ENCODE data around the gene NEURL2. TPM values are rescaled to one million over a fixed set of nuclear protein-coding genes. Genes with fewer than 3 reads are reported as not detected.

The NEURL2 gene
- total RNA-seq, 2 donors from 2014 or later, result 1.5 to 2.1 TPM

GRCh38 chr20:45926731-45927070 is 35.7 kb upstream of the NEURL2 start:
- DNase-seq (no peak), ATAC-seq (no peak)
- Mint-ChIP-seq H3K27me3 (peaks cover 5% of the 10 kb centered on the region), H3K36me3 (ENCODE audit: low read depth) (peaks cover 1% of the 10 kb centered on the region), H3K4me3 (no peak overlapping the region), H3K27ac (no peak overlapping the region), H3K4me1 (peaks cover 13% of the 10 kb centered on the region)
- no peaks in the 10 kb centered on the region for H3K9me3 ChIP-seq (ENCODE audit: control insufficient read depth, low read length, poor library complexity, severe bottlenecking)

DNA sequence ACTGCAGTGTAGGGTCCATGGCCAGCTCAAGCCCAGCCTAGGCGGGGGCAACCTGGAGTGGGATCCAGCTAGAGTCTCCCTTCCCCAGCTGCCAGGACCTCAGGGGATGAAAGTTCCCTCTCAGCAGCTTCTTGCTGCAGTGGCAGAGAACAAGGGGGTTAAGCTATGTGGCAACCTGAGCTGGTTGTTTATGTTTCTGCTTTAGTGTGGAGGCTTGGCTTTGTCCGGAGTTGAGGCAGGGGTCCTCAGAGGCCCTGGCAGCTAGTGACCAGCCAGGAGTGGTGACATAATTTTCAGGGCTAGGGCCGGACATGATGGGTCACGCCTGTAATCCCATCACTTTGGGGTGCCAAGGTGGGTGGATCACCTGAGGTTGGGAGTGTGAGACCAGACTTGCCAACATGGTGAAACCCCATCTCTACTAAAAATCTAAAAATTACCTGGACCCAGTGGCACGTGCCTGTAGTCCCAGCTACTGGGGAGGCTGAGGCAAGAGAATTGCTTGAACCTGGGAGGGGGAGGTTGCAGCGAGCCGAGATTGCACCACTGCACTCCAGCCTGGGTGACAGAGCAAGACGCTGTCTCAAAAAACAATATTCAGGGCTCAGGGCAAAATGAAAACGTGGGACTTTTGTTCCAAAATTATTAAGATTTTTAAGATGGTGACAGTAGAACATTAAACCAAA is 35.0 kb upstream of the NEURL2 start:
- Mint-ChIP-seq H3K4me3 (no peak overlapping the region), H3K4me1 (peaks cover 15% of the 10 kb centered on the region), H3K27me3 (peaks cover 12% of the 10 kb centered on the region), H3K27ac (no peak overlapping the region), H3K36me3 (ENCODE audit: low read depth) (peaks cover 2% of the 10 kb centered on the region)
- no peaks in the 10 kb centered on the region for H3K9me3 ChIP-seq (ENCODE audit: control insufficient read depth, low read length, poor library complexity, severe bottlenecking)
- ATAC-seq (no peak), DNase-seq (no peak)

- ATAC-seq (no peak), DNase-seq (no peak)
- no peak overlapping the region for H3K4me3 Mint-ChIP-seq
- H3K9me3 ChIP-seq (ENCODE audit: control insufficient read depth, low read length, poor library complexity, severe bottlenecking), result no peaks in the 10 kb centered on the region
- no peak overlapping the region for H3K27ac Mint-ChIP-seq
- H3K36me3 Mint-ChIP-seq (ENCODE audit: low read depth), result peaks cover 5% of the 10 kb centered on the region
- peaks cover 23% of the 10 kb centered on the region for H3K27me3 Mint-ChIP-seq
- peaks cover 16% of the 10 kb centered on the region for H3K4me1 Mint-ChIP-seq
These were observed 33.6 kb upstream of the NEURL2 start for GRCh38 chr20:45924391-45925261.

DNA sequence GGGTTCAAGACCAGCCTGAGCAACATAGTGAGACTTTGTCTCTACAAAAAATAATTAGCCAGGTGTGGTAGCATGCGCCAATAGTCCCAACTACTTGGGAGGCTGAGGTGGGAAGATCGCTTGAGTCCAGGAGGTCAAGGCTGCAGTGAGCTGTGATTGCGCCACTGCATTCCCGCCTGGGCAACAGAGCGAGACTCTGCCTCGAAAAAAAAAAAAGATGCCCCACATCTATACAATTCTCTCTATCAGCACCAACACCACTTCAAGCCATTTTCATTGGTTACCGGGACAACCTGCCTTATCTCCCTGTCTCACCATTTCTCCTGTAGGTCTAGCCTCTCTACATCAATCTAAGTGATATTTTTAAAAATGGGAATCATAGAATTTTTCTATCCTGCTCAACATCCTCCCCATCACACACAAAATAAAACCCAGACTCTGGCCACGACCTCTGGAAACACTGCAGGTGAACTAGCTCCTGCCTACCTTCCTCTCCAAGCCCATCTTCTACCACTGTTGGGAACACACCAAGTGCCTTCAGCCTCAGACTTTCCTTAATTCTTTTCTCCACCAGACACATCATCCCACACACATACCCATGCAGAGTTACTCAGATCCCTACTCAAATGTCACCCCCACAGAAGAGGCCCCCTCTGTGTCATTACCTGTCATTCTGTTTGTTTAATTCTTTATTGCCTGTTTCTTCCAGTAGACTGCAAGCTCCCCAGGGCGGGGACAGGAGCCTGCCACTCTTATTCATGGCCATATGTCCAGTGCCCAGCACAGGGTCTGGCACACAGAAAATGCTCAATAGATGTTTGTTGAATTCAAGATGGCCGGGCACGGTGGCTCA is 30.6 kb upstream of the NEURL2 start:
- DNase-seq (no peak), ATAC-seq (no peak)
- peaks cover 11% of the 10 kb centered on the region for H3K4me1 Mint-ChIP-seq
- H3K27me3 Mint-ChIP-seq, result peaks cover 29% of the 10 kb centered on the region
- H3K36me3 Mint-ChIP-seq (ENCODE audit: low read depth), result peaks cover 5% of the 10 kb centered on the region
- no peak overlapping the region for H3K4me3 Mint-ChIP-seq
- H3K27ac Mint-ChIP-seq, result peak overlapping the region; percentile 66
- no peaks in the 10 kb centered on the region for H3K9me3 ChIP-seq (ENCODE audit: control insufficient read depth, low read length, poor library complexity, severe bottlenecking)

- Mint-ChIP-seq H3K4me1 (peaks cover 11% of the 10 kb centered on the region), H3K36me3 (ENCODE audit: low read depth) (peaks cover 5% of the 10 kb centered on the region), H3K4me3 (no peak overlapping the region), H3K27me3 (peaks cover 38% of the 10 kb centered on the region), H3K27ac (no peak overlapping the region)
- no peaks in the 10 kb centered on the region for H3K9me3 ChIP-seq (ENCODE audit: control insufficient read depth, low read length, poor library complexity, severe bottlenecking)
- DNase-seq (no peak), ATAC-seq (no peak)
These were observed 29.7 kb upstream of the NEURL2 start for GRCh38 chr20:45920462-45921336.

DNA sequence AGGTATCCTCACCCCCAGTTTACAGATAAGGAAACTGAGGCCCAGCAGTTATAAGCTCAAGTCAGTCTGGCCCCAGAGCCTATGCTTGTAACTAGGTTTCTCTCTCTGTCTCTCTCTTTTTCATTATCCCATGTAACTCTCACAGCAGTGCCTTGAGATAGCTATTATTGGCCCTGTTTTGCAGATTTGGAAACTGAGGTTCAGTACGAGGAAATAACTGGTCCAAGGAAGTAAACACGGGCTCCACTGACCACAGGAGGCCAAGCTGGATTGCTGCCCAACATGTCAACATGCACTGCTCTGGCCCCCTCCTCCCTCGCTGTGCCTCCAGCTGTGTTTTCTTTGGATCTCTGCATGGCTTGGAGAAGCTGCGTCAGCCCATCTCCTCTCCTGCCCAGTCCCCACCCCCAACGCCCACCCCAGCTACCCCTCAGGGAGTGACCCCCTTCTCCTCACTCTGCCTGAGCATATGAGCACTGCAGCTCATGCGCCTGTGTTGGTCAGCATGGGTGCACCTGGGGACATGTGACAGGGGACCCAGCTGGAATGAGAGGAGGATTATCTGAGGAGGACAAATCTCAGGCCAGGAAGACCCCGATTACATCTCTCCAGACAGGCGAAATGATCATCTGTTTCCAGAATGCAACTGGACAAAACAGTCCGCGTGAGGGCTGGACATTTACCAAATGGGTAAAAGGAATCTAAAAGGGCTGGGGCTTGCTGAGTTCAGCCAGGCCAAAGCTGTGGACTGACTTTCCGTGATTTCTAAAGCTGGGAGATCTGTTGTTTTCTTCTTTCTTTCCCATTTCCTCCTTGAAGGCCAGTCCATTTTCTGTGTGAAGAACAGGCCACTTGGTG is 28.8 kb upstream of the NEURL2 start:
- peaks cover 38% of the 10 kb centered on the region for H3K27me3 Mint-ChIP-seq
- peaks cover 11% of the 10 kb centered on the region for H3K4me1 Mint-ChIP-seq
- H3K36me3 Mint-ChIP-seq (ENCODE audit: low read depth), result peaks cover 5% of the 10 kb centered on the region
- ATAC-seq (no peak), DNase-seq (no peak)
- H3K4me3 Mint-ChIP-seq, result no peak overlapping the region
- H3K27ac Mint-ChIP-seq, result no peak overlapping the region
- H3K9me3 ChIP-seq (ENCODE audit: control insufficient read depth, low read length, poor library complexity, severe bottlenecking), result no peaks in the 10 kb centered on the region

- Mint-ChIP-seq H3K27me3 (peaks cover 47% of the 10 kb centered on the region), H3K27ac (no peak overlapping the region), H3K4me3 (no peak overlapping the region), H3K36me3 (ENCODE audit: low read depth) (peaks cover 5% of the 10 kb centered on the region), H3K4me1 (peaks cover 5% of the 10 kb centered on the region)
- DNase-seq, result no peak
- H3K9me3 ChIP-seq (ENCODE audit: control insufficient read depth, low read length, poor library complexity, severe bottlenecking), result no peaks in the 10 kb centered on the region
- ATAC-seq, result no peak
These were observed 27.9 kb upstream of the NEURL2 start for GRCh38 chr20:45918779-45919537.

- H3K9me3 ChIP-seq (ENCODE audit: control insufficient read depth, low read length, poor library complexity, severe bottlenecking), result no peaks in the 10 kb centered on the region
- H3K4me1 Mint-ChIP-seq, result peaks cover 5% of the 10 kb centered on the region
- H3K36me3 Mint-ChIP-seq (ENCODE audit: low read depth), result peaks cover 5% of the 10 kb centered on the region
- DNase-seq, result no peak
- peaks cover 47% of the 10 kb centered on the region for H3K27me3 Mint-ChIP-seq
- H3K4me3 Mint-ChIP-seq, result no peak overlapping the region
- no peak for ATAC-seq
- H3K27ac Mint-ChIP-seq, result no peak overlapping the region
These were observed 27.3 kb upstream of the NEURL2 start for GRCh38 chr20:45918182-45918737.

DNA sequence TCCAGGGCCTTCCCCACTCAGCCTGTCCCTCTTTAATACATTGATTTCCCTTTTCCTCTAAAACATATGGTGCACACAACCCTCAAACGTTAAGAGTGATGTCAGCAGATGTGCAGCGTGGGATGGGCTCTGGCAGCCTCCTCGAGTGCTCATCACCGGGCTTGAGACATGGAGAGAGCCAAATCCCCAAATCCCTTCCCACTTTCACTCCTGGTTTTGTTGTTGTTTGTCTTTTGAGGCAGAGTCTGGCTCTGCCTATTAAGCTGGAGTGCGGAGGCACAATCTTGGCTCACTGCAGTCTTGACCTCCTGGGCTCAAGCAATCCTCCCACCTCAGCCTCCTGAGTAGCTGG is 26.8 kb upstream of the NEURL2 start:
- no peak overlapping the region for H3K4me3 Mint-ChIP-seq
- ATAC-seq, result no peak
- H3K4me1 Mint-ChIP-seq, result peaks cover 5% of the 10 kb centered on the region
- peaks cover 47% of the 10 kb centered on the region for H3K27me3 Mint-ChIP-seq
- peaks cover 5% of the 10 kb centered on the region for H3K36me3 Mint-ChIP-seq (ENCODE audit: low read depth)
- no peak overlapping the region for H3K27ac Mint-ChIP-seq
- H3K9me3 ChIP-seq (ENCODE audit: control insufficient read depth, low read length, poor library complexity, severe bottlenecking), result no peaks in the 10 kb centered on the region
- no peak for DNase-seq

DNA sequence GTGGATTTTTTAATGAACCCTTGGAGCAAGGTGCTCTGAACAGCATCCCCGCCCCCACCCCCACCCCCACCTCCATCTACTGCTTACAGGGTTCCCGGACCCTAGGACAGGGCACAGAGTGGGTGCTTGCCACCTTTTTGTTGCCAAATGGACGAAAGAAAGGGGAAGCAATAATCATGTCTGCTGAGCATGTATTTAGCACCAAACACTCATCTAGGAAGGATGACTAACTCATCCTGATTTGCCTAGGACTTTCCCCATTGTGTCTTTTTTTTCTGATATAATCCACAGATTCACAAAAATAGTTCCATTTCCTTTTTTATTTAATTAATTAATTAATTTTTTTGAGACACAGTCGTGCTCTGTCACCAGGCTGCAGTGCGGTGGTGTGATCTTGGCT is 22.1 kb upstream of the NEURL2 start:
- no peaks in the 10 kb centered on the region for H3K9me3 ChIP-seq (ENCODE audit: control insufficient read depth, low read length, poor library complexity, severe bottlenecking)
- Mint-ChIP-seq H3K27me3 (peaks cover 22% of the 10 kb centered on the region), H3K4me3 (peak overlapping the region; percentile 45), H3K27ac (no peak overlapping the region), H3K36me3 (ENCODE audit: low read depth) (no peaks in the 10 kb centered on the region), H3K4me1 (peaks cover 10% of the 10 kb centered on the region)
- DNase-seq (no peak), ATAC-seq (no peak)

GRCh38 chr20:45912344-45912682 is 21.3 kb upstream of the NEURL2 start:
- Mint-ChIP-seq H3K4me3 (no peak overlapping the region), H3K27ac (no peak overlapping the region), H3K4me1 (peaks cover 10% of the 10 kb centered on the region)

More at GRCh38 chr20:45912344-45912682, 21.3 kb upstream of the NEURL2 start:
- H3K9me3 ChIP-seq (ENCODE audit: control insufficient read depth, low read length, poor library complexity, severe bottlenecking), result no peaks in the 10 kb centered on the region
- Mint-ChIP-seq H3K27me3 (peaks cover 18% of the 10 kb centered on the region), H3K36me3 (ENCODE audit: low read depth) (no peaks in the 10 kb centered on the region)
- DNase-seq, result no peak
- no peak for ATAC-seq

Measured in T-helper 17 cell (primary cell).